HG03139 (cell line): ENCODE results near the gene SYNE2.

Source experiments
- ATAC-seq: cut with Tn5 transposase; IDR thresholded peaks from one replicate; pipeline ENCODE4 v1.9.1; 2021; ENCODE audit not compliant: unreplicated experiment

Gene SYNE2

GRCh38 chr14:63960926-63961567 lies 108.2 kb downstream of the SYNE2 start:
- ATAC-seq: no peak

GRCh38 chr14:63962906-63963305 lies 110.1 kb downstream of the SYNE2 start:
- ATAC-seq: no peak

GRCh38 chr14:63963439-63963838 lies 110.6 kb downstream of the SYNE2 start:
- ATAC-seq: no peak

GRCh38 chr14:63964113-63964512 lies 111.3 kb downstream of the SYNE2 start:
- no peak for ATAC-seq

GRCh38 chr14:63966407-63966806 lies 113.6 kb downstream of the SYNE2 start:
- no peak for ATAC-seq

GRCh38 chr14:63972323-63972932 lies 119.6 kb downstream of the SYNE2 start:
- no peak for ATAC-seq

GRCh38 chr14:63974176-63974575 lies 121.4 kb downstream of the SYNE2 start:
- no peak for ATAC-seq

GRCh38 chr14:63981569-63981968 lies 128.8 kb downstream of the SYNE2 start:
- no peak for ATAC-seq

- no peak for ATAC-seq
Observed at GRCh38 chr14:63982156-63982555, 129.4 kb downstream of the SYNE2 start.

- ATAC-seq: no peak
Observed at GRCh38 chr14:63982629-63983028, 129.8 kb downstream of the SYNE2 start.

GRCh38 chr14:63986789-63987533 lies 134.2 kb downstream of the SYNE2 start:
- no peak for ATAC-seq

- ATAC-seq: no peak
Observed at GRCh38 chr14:63988579-63988978, 135.8 kb downstream of the SYNE2 start.

GRCh38 chr14:63991833-63992232 lies 139.0 kb downstream of the SYNE2 start:
- no peak for ATAC-seq

GRCh38 chr14:63992858-63993257 lies 140.1 kb downstream of the SYNE2 start:
- ATAC-seq: no peak

- no peak for ATAC-seq
Observed at GRCh38 chr14:63993992-63994391, 141.2 kb downstream of the SYNE2 start.

- ATAC-seq: no peak
Observed at GRCh38 chr14:63995285-63995684, 142.5 kb downstream of the SYNE2 start.

- ATAC-seq: no peak
Observed at GRCh38 chr14:63996016-63996415, 143.2 kb downstream of the SYNE2 start.

GRCh38 chr14:63996625-63997220 lies 143.9 kb downstream of the SYNE2 start:
- ATAC-seq: no peak

GRCh38 chr14:64000749-64001148 lies 147.9 kb downstream of the SYNE2 start:
- ATAC-seq: no peak

- no peak for ATAC-seq
Observed at GRCh38 chr14:64005822-64006221, 153.0 kb downstream of the SYNE2 start.

GRCh38 chr14:64008016-64008415 lies 155.2 kb downstream of the SYNE2 start:
- ATAC-seq: no peak

- no peak for ATAC-seq
Observed at GRCh38 chr14:64012003-64012402, 159.2 kb downstream of the SYNE2 start.
